Measurements from ENCODE around the gene APEX2.

GRCh38 chrX:54964766-54965497 is 35.2 kb upstream of the APEX2 start:
- TF ChIP-seq CTCF (conservative IDR thresholded peaks at IDR 0.05) (no peak), ZFX (IDR thresholded peaks at IDR 0.05) (no peak)

Data from C4-2B (cell line).